Keratinocyte (primary cell): Measurements from ENCODE around the gene ZNF474. TPM values are rescaled to one million over a fixed set of nuclear protein-coding genes. Genes with fewer than 3 reads are reported as not detected.
A peak's percentile ranks its signal among the peaks of the same experiment; 100 is the strongest.

Experiments
- DNase-seq: peaks from one replicate; pipeline ENCODE4 v3.0.0-alpha.2; 2011; ENCODE audit warnings: low read depth, missing footprints, low spot score
- FAIRE-seq: peaks from 2 replicates; lab custom pipeline; 2011; peaks lifted over from hg19 to GRCh38; lab: Jason Lieb, UNC
- H2AFZ ChIP-seq: 2 replicates; pipeline ENCODE4 v1.6.0; 2012; ENCODE audit warnings: low read length, control low read depth, inconsistent platforms; ENCODE audit not compliant: control insufficient read depth
- H3K27ac ChIP-seq: 2 replicates; pipeline ENCODE4 v1.5.1; 2011; ENCODE audit warnings: low read length; ENCODE audit not compliant: control insufficient read depth, insufficient read depth
- H3K27me3 ChIP-seq: 3 replicates; pipeline ENCODE4 v1.6.0; 2011; ENCODE audit warnings: low read length; ENCODE audit not compliant: control insufficient read depth, insufficient read depth; ENCODE audit errors: extremely low read depth
- H3K36me3 ChIP-seq, 2 experiments: 2 replicates in 1 of 2; 3 replicates in 1 of 2; pipeline ENCODE4 v1.5.1; 2011; ENCODE audit warnings: low read length in 2 of 2, mild to moderate bottlenecking in 1 of 2; ENCODE audit not compliant: control insufficient read depth in 2 of 2, insufficient read depth in 2 of 2; ENCODE audit errors: extremely low read depth in 1 of 2
- H3K4me1 ChIP-seq: 3 replicates; pipeline ENCODE4 v1.5.1; 2011; ENCODE audit warnings: low read length; ENCODE audit not compliant: control insufficient read depth, insufficient read depth; ENCODE audit errors: extremely low read depth
- H3K4me2 ChIP-seq: 3 replicates; pipeline ENCODE4 v1.6.0; 2011; ENCODE audit warnings: low read depth, low read length; ENCODE audit not compliant: control insufficient read depth, insufficient read depth; ENCODE audit errors: extremely low read depth
- H3K4me3 ChIP-seq, 3 experiments: fragments of 200-600 bp in 1 of 3; sonication (generic) in 1 of 3; 2 replicates in 2 of 3; 3 replicates in 1 of 3; pipeline ENCODE4 v1.5.1; 2011 to 2016; ENCODE audit warnings: low read length in 3 of 3, mild to moderate bottlenecking in 3 of 3, control low read depth in 2 of 3, inconsistent platforms in 1 of 3, low read depth in 1 of 3, mixed read lengths in 1 of 3, mixed run types in 1 of 3, moderate library complexity in 1 of 3; ENCODE audit not compliant: control insufficient read depth in 2 of 3, insufficient read depth in 2 of 3; ENCODE audit errors: extremely low read depth in 1 of 3
- H3K79me2 ChIP-seq: 2 replicates; pipeline ENCODE4 v1.6.0; 2012; ENCODE audit warnings: low read length; ENCODE audit not compliant: control insufficient read depth, insufficient read depth
- H3K9ac ChIP-seq: 3 replicates; pipeline ENCODE4 v1.6.0; 2011; ENCODE audit warnings: low read length; ENCODE audit not compliant: control insufficient read depth, insufficient read depth; ENCODE audit errors: extremely low read depth
- H3K9me1 ChIP-seq: 3 replicates; pipeline ENCODE4 v1.6.0; 2011; ENCODE audit warnings: low read length; ENCODE audit not compliant: control insufficient read depth, insufficient read depth; ENCODE audit errors: extremely low read depth
- H3K9me3 ChIP-seq: 2 replicates; pipeline ENCODE4 v1.5.1; 2012; ENCODE audit warnings: low read depth, low read length; ENCODE audit not compliant: control insufficient read depth
- H4K20me1 ChIP-seq: 3 replicates; pipeline ENCODE4 v1.6.0; 2011; ENCODE audit warnings: low read length; ENCODE audit not compliant: control insufficient read depth, insufficient read depth; ENCODE audit errors: extremely low read depth
- EZH2 ChIP-seq: IDR thresholded peaks from one replicate; pipeline ENCODE4 v1.6.1; 2012; ENCODE audit warnings: inconsistent platforms, mild to moderate bottlenecking, low read length, moderate library complexity
- dilution Hi-C: fragments of 300-500 bp; cut with MboI; formaldehyde crosslinking; loops from one replicate; pipeline ENCODE4 v1.7.0; 2020; ENCODE audit warnings: low sequenced_read_pairs; ENCODE audit not compliant: extremely low pct_ligation_motif_present
- polyA plus RNA-seq, 5 experiments: library from polyadenylated mRNA; depleted of rRNA in 3 of 5; stranded (reverse) in 3 of 5; stranded (forward) in 1 of 5; unstranded in 1 of 5; fragments of >200 nt; gene quantifications; 1 replicate in 1 of 5; 2 replicates in 3 of 5; 3 replicates in 1 of 5; pipeline versions ENCODE4 v1.2.1 to v1.2.3, GENCODE V29; 2011 to 2012; ENCODE audit warnings: missing spikeins in 2 of 5, low read depth in 1 of 5, low replicate concordance in 1 of 5
- TF ChIP-seq, protein P1 (sequence below), 3 experiments: IDR thresholded peaks in 1 of 3; conservative IDR thresholded peaks in 1 of 3; optimal IDR thresholded peaks in 1 of 3; 2 replicates in 2 of 3; 3 replicates in 1 of 3; pipeline versions ENCODE3 to v1.5.1; 2011; ENCODE audit warnings: low read length in 3 of 3, mild to moderate bottlenecking in 3 of 3, moderate library complexity in 2 of 3, control low read depth in 1 of 3, inconsistent platforms in 1 of 3; ENCODE audit not compliant: insufficient read depth in 2 of 3; ENCODE audit errors: extremely low read depth in 1 of 3

The ZNF474 gene
- polyA plus RNA-seq, 1 donor (not counting 4 experiments of a cell fraction or from before 2014, with no cell fraction given), result 0.05 TPM

DNA sequence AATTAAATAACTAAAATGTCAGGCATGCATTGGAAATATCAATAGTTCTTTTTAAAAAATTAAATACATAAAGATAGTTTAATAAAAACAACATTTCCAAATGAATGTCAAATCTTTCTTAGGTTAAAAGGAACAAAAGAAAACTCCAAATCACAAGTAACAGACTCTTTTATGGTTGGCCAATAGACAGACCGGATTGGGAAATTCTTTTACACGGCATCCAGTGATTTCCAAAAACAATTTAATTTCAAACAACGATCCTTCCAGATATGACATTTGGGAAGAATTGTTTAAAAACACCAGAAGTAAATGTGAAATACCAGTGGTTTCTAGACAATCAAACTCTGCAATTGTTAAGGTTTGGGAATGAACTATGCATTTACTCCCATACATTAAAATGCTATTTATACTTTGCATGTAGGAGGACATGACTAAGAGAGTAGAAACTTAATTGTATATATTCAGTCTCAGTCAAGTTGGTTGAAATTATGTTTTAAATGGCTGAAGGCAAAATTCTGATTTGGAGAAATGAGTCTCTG, 32.8 kb downstream of the ZNF474 start:
- Histone ChIP-seq H3K79me2 (no peaks in the 10 kb centered on the region), H3K4me2 (peak overlapping the region; percentile 78), H3K9ac (no peak overlapping the region), H3K27me3 (no peaks in the 10 kb centered on the region), H2AFZ (no peak overlapping the region), H3K9me3 (no peaks in the 10 kb centered on the region), H3K27ac (peak overlapping the region; percentile 89), H3K9me1 (no peaks in the 10 kb centered on the region), H3K4me1 (peaks cover 31% of the 10 kb centered on the region), H3K4me3 (no peak overlapping the region), H4K20me1 (no peaks in the 10 kb centered on the region), H3K36me3 (no peaks in the 10 kb centered on the region)
- TF ChIP-seq EZH2, result no peak
- TF ChIP-seq, protein P1, sequence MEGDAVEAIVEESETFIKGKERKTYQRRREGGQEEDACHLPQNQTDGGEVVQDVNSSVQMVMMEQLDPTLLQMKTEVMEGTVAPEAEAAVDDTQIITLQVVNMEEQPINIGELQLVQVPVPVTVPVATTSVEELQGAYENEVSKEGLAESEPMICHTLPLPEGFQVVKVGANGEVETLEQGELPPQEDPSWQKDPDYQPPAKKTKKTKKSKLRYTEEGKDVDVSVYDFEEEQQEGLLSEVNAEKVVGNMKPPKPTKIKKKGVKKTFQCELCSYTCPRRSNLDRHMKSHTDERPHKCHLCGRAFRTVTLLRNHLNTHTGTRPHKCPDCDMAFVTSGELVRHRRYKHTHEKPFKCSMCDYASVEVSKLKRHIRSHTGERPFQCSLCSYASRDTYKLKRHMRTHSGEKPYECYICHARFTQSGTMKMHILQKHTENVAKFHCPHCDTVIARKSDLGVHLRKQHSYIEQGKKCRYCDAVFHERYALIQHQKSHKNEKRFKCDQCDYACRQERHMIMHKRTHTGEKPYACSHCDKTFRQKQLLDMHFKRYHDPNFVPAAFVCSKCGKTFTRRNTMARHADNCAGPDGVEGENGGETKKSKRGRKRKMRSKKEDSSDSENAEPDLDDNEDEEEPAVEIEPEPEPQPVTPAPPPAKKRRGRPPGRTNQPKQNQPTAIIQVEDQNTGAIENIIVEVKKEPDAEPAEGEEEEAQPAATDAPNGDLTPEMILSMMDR (optimal IDR thresholded peaks at IDR 0.05 in 1 of 3, IDR thresholded peaks at IDR 0.05 in 1 of 3, conservative IDR thresholded peaks at IDR 0.05 in 1 of 3; ENCODE audit: extremely low read depth in 1 of 3, insufficient read depth in 2 of 3, low read length in 3 of 3), result no peak
- FAIRE-seq (no peak), DNase-seq (no peak)
- dilution Hi-C loops, result no loop called here

DNA sequence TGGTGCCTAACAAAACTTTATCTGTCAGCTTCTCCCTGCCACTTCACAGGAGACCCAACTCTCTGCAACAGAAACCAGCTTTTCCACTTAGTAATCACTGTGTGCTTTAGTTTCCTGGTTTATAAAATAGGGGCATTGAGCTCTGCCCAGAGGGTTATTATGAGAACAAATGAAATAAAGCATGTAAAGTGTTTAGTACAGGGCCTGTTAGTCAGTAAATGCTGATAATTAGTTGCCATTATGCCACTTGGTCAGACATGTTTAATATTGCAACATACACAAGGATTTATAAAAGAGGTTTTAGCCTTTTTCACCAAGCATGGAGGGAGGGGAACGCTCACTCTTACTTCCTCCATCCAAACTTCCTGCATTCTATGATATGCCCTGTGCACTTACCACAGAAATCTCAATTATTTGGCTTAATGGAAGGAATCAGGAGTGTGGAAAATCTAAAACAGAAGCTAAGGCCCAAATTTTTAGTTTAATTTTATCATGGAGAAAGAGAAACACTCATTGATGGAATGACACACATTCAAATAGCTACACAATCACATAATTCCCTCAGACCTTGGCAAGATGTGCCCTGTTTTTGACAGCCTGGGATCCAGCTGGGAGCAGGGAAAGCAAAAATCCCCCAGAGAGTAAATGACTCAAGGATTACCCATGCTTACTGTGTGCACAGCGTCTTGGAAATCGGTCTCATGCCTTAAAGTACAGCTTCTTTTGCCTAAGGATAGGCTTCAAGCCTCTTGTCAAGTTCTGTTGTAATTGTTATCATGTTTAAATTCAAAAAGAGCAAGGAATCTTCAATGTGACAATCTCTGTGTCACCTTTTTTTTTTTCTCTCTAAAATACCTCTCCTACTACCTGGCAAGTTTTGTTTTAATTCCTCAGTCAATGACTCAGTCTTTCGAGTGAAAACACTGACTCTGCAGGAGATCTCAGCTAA, 34.0 kb downstream of the ZNF474 start:
- DNase-seq, result no peak
- Histone ChIP-seq H3K4me3 (peak overlapping the region in 2 of 3 experiments; percentile 45 to 47), H3K9me3 (no peaks in the 10 kb centered on the region), H3K9me1 (no peaks in the 10 kb centered on the region), H4K20me1 (no peaks in the 10 kb centered on the region), H3K4me2 (peak overlapping the region; percentile 78), H2AFZ (peak overlapping the region; percentile 60), H3K79me2 (no peaks in the 10 kb centered on the region), H3K9ac (peak overlapping the region; percentile 61), H3K4me1 (peaks cover 31% of the 10 kb centered on the region), H3K36me3 (no peaks in the 10 kb centered on the region), H3K27ac (peak overlapping the region; percentile 89), H3K27me3 (no peaks in the 10 kb centered on the region)
- dilution Hi-C loops, result no loop called here
- no peak for TF ChIP-seq EZH2
- TF ChIP-seq, protein P1 (optimal IDR thresholded peaks at IDR 0.05 in 1 of 3, IDR thresholded peaks at IDR 0.05 in 1 of 3, conservative IDR thresholded peaks at IDR 0.05 in 1 of 3; ENCODE audit: extremely low read depth in 1 of 3, insufficient read depth in 2 of 3, low read length in 3 of 3), result no peak
- FAIRE-seq, result peak; percentile 93
